Kidney epithelial cell (primary cell): Measurements from ENCODE around the gene PRDM8. TPM values are rescaled to one million over a fixed set of nuclear protein-coding genes. Genes with fewer than 3 reads are reported as not detected.

Experiments used
- DNase-seq: peaks from one replicate; pipeline ENCODE4 v3.0.0-alpha.2; 2010; ENCODE audit warnings: low read depth
- H3K27me3 ChIP-seq: 2 replicates; pipeline ENCODE4 v1.6.0; 2011; ENCODE audit warnings: low read length; ENCODE audit not compliant: control insufficient read depth, insufficient read depth
- H3K36me3 ChIP-seq: 2 replicates; pipeline ENCODE4 v1.5.1; 2011; ENCODE audit warnings: low read length; ENCODE audit not compliant: control insufficient read depth, insufficient read depth
- H3K4me3 ChIP-seq: 2 replicates; pipeline ENCODE4 v1.5.1; 2011; ENCODE audit warnings: low read depth, mild to moderate bottlenecking, control low read depth, low read length
- total RNA-seq: library from RNA; depleted of rRNA; stranded (reverse); fragments of >200 nt; gene quantifications from 2 replicates; pipeline ENCODE4 v1.2.3, GENCODE V29; 2015
- TF ChIP-seq, protein P1 (sequence below): IDR thresholded peaks from 2 replicates; pipeline ENCODE4 v1.5.1; 2011; ENCODE audit warnings: mild to moderate bottlenecking, moderate library complexity, low read length, control low read depth, inconsistent platforms; ENCODE audit not compliant: insufficient read depth, poor library complexity, severe bottlenecking

The PRDM8 gene
- total RNA-seq, 1 donor from 2014 or later, result 0.17 TPM

DNA sequence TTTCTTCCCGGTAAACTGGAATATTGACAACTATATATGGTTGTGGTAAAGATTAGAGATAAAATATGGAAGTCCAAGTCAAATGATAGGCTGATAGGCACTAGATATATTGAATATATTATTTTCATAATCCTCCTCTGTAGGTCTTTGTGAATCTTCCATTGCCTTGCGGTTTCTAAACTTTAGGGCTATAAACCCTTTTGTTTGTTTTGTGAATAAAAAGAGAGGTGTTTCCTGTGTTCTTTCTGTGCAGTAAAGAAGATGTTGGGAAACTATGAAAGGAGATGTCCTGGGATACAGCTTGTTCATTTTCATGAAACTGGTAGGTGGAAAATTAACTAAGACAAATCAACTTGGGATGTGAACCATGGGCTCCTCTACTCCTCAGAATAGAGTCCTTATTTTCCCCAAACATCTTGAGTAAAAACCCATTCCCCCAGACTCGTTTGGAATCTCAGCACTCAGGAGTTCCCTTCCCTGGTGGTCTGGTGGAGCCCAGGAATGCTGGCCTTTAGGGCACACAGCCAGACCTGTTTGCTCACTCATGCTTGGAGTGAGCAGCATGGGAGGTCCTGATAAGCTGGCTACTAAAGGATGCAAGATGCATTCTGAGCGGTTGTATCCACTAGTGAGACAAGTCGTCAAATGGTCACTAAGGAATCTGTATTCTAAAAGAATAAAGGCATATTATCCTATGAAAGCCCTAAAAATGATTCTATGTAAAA is 22.2 kb downstream of the PRDM8 start:
- Histone ChIP-seq H3K27me3 (peaks cover 4% of the 10 kb centered on the region), H3K36me3 (no peaks in the 10 kb centered on the region), H3K4me3 (no peak overlapping the region)
- DNase-seq, result no peak
- TF ChIP-seq, protein P1, sequence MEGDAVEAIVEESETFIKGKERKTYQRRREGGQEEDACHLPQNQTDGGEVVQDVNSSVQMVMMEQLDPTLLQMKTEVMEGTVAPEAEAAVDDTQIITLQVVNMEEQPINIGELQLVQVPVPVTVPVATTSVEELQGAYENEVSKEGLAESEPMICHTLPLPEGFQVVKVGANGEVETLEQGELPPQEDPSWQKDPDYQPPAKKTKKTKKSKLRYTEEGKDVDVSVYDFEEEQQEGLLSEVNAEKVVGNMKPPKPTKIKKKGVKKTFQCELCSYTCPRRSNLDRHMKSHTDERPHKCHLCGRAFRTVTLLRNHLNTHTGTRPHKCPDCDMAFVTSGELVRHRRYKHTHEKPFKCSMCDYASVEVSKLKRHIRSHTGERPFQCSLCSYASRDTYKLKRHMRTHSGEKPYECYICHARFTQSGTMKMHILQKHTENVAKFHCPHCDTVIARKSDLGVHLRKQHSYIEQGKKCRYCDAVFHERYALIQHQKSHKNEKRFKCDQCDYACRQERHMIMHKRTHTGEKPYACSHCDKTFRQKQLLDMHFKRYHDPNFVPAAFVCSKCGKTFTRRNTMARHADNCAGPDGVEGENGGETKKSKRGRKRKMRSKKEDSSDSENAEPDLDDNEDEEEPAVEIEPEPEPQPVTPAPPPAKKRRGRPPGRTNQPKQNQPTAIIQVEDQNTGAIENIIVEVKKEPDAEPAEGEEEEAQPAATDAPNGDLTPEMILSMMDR, result no peak

DNA sequence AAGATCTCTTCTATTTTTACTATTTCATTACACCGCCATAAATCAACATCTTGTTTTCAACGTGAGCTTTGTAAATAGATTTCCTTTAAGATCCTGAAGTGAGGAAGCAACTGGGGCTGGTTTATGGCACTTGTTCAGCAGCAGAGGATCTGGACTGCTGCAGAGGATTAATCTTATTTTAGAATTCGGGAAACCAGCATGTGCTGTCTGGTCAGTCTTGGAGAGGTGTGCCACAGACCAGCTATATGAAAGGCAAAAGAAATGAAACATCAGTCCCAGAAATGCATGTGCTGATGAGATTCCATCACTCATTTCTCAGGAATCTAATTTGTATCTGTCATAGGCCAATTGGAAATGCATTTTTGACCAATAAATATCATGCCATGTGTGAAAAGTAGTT is 23.4 kb downstream of the PRDM8 start:
- DNase-seq, result no peak
- no peak overlapping the region for H3K4me3 ChIP-seq
- TF ChIP-seq, protein P1, result no peak
- peaks cover 4% of the 10 kb centered on the region for H3K27me3 ChIP-seq
- no peaks in the 10 kb centered on the region for H3K36me3 ChIP-seq

DNA sequence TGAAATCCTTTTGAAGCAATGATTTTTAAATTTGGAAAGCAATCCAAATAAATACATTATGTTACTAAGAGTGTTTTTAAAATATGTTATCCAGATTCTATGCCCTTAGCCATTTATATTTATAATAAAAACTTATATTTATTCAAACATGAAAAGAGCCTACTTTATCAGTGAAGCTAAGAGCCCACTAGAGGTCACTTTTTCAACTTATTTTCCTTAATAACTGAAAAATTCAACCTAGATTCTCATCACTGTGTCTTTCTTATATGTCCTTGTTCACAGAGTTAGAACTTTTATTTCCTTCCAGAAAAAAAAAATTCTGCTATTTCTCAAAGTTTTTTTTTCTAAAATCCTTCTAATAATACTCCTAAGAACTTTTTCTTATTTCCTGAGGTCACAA is 23.9 kb downstream of the PRDM8 start:
- TF ChIP-seq, protein P1, result peak; percentile 36
- Histone ChIP-seq H3K27me3 (peaks cover 4% of the 10 kb centered on the region), H3K4me3 (no peak overlapping the region), H3K36me3 (no peaks in the 10 kb centered on the region)
- DNase-seq, result no peak

DNA sequence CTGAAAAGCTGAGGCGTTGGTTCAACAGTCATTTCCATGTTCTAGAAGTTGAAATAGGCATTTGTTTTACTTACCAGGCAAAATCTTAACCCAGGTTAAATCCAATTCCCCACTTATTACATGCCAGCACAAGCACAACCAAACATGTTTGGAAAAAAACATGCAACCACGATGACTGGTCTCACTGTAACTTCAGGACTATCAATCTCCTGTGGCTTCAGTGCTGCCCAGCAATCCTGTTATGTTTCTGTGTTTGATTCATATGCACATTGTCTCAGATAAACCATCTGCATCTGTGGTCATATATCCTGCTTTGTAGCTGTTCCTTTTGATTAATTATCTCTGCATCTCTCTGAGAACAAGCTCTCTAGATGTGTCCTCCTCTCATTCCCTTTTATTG is 28.3 kb downstream of the PRDM8 start:
- TF ChIP-seq, protein P1, result no peak
- no peak for DNase-seq
- H3K4me3 ChIP-seq, result no peak overlapping the region
- H3K36me3 ChIP-seq, result no peaks in the 10 kb centered on the region
- H3K27me3 ChIP-seq, result no peaks in the 10 kb centered on the region

DNA sequence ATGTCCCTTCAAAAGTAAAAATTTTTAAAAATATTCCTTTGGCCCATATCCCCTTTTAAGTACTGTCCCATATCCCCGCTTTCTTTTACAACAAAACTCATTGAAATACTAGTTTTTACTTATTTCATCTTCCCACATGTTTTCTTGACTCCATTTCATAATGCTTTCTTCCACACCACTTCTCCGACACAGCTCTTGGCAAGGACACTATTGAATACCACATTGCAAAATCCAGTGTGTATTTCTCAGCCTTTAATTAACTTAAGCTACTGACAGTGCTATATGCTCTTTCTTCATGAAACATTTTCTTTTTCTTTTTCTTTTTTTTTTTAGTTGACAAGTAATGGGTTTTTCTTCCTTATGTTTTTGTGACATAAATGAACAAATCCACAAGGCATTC is 28.8 kb downstream of the PRDM8 start:
- Histone ChIP-seq H3K4me3 (no peak overlapping the region), H3K27me3 (no peaks in the 10 kb centered on the region), H3K36me3 (no peaks in the 10 kb centered on the region)
- DNase-seq, result no peak
- TF ChIP-seq, protein P1, result no peak

DNA sequence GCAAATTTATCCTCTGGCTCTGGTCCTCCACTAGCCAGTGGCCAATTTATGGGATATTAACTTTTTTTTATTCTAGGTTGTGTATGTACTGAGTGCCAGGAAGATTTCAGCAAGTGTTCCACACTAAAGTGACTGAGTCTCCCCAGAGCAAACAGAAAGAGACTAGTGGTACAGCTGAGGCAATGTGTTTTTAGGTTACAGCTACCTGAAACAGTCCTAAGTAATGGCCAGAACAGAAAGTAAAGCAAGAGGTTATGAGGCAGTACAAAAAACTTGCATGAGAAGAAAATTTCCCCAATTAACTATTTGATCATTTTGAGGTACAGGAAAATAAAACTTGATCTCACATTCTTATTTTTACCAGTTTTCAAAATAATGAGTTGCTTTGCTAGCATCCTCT is 31.2 kb downstream of the PRDM8 start:
- TF ChIP-seq, protein P1, result no peak
- Histone ChIP-seq H3K27me3 (no peaks in the 10 kb centered on the region), H3K36me3 (no peaks in the 10 kb centered on the region), H3K4me3 (no peak overlapping the region)
- DNase-seq, result no peak
